Gastrocnemius medialis (tissue), 4 donors: ENCODE results near the gene S100A9.

Experiments used
- CTCF ChIP-seq, 5 experiments: fragments of 450-650 bp in 3 of 5; fragments of 200-600 bp in 2 of 5; sonication (generic) in 2 of 5; IDR thresholded peaks in 4 of 5; conservative IDR thresholded peaks in 1 of 5; 1 replicate in 4 of 5; 2 replicates in 1 of 5; pipeline ENCODE4 v1.5.1; 2016 to 2019; ENCODE audit warnings: antibody characterized with exemption in 5 of 5, mild to moderate bottlenecking in 3 of 5, moderate library complexity in 3 of 5
- POLR2A ChIP-seq, 2 donors: fragments of 450-650 bp; IDR thresholded peaks; one replicate each; pipeline ENCODE4 v1.6.1; 2017; ENCODE audit warnings: antibody characterized with exemption in 2 of 2, mild to moderate bottlenecking in 2 of 2, moderate library complexity in 2 of 2

- TF ChIP-seq CTCF (IDR thresholded peaks at IDR 0.05 in 4 of 5, conservative IDR thresholded peaks at IDR 0.05 in 1 of 5) (no peak), POLR2A (IDR thresholded peaks at IDR 0.05) (no peak)
Observed at GRCh38 chr1:153322568-153322967, 35.1 kb upstream of the S100A9 start.
